Measurements from ENCODE around the gene PTPRM.
A peak's percentile ranks its signal among the peaks of the same experiment; 100 is the strongest.

The PTPRM gene

GRCh38 chr18:7817575-7818230 is 250.6 kb downstream of the PTPRM start:
- DNase-seq = no peak

DNA sequence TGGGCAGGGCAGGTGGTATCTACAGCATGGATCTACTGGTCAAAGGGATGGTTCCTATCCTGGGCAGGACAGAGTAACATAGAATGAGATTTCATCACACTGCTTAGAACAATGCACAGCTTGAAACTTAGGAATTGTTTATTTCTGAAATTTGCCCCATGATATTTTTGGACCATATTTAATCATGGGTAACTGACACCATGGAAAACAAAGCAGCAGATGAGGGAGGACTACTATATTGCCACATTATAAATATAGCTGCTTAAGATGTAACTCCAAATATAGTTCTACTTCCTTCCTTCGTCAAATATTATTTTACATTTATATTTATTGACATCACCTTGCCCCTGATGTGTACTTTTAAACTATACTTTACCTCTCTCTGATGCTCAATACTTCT is 254.7 kb downstream of the PTPRM start:
- no peak for DNase-seq

- DNase-seq = no peak
Measured at GRCh38 chr18:7822435-7823331, 255.6 kb downstream of the PTPRM start.

DNA sequence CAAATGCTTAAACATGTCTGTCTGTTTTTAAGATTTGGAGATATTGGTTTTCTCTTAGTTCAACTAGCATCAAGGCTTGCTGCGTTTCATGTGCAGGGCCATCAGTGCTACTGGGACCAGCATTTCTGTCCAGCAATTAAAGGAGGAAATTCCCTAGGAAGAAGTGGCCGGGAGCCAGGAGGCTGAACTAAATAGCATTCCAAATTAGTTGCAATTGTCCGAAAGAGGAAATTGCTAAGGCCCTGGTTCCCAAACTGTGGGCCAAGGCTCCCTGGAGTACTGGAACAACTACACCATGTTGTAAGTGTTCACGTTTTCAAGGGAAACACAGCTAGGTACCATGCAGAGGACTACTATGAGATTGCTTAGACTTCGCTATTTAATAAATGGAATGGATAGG is 257.9 kb downstream of the PTPRM start:
- no peak for DNase-seq

- peak; percentile 22 for DNase-seq
Measured at GRCh38 chr18:7830468-7830867, 263.4 kb downstream of the PTPRM start.

DNA sequence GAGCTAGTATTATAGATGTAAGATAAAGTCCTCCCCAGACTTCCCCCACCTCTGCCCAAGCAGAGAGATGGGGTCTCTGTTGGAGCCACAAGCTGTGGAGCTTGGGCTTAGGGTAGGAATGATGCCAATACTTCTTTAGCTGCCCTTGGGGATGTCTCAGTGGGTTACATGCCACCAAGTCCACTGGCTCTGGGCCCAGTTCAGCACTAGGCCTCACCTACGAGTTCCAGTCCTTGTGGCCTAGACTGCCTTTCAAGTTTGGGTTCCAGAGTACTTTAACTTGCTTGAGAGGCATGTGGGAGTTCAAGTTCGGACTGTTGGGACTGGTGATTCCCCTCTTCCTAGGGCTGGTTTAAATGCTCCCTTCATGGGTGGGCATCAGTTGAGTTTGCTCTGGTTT is 272.4 kb downstream of the PTPRM start:
- no peak for DNase-seq

GRCh38 chr18:7840411-7840810 is 273.3 kb downstream of the PTPRM start:
- no peak for DNase-seq

GRCh38 chr18:7844017-7844416 is 276.9 kb downstream of the PTPRM start:
- DNase-seq = no peak

- no peak for DNase-seq
Measured at GRCh38 chr18:7844418-7844817, 277.3 kb downstream of the PTPRM start.

DNA sequence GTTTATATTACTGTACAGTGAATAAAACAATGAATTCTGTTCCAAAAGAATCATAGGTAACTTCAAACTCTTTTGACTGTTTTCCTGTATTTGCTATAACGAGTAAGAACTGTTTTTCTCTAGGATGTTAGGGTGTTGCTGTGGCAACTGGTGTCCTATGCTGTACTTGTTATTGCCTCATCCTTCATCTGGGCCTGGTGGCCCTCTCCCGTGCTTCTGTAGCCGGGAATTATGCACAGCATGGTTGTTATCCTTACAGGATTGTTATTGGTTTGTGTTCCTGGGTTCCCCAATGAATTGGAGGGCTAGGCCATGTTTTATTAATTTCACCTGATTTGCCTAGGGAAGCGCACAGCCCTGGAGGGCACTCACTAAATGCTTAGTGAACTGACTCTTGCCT is 279.2 kb downstream of the PTPRM start:
- DNase-seq = no peak

- no peak for DNase-seq
Measured at GRCh38 chr18:7847357-7848053, 280.4 kb downstream of the PTPRM start.

- DNase-seq = no peak
Measured at GRCh38 chr18:7848054-7848412, 280.9 kb downstream of the PTPRM start.

- DNase-seq = no peak
Measured at GRCh38 chr18:7850446-7850845, 283.3 kb downstream of the PTPRM start.

GRCh38 chr18:7855028-7855427 is 287.9 kb downstream of the PTPRM start:
- DNase-seq = no peak

DNA sequence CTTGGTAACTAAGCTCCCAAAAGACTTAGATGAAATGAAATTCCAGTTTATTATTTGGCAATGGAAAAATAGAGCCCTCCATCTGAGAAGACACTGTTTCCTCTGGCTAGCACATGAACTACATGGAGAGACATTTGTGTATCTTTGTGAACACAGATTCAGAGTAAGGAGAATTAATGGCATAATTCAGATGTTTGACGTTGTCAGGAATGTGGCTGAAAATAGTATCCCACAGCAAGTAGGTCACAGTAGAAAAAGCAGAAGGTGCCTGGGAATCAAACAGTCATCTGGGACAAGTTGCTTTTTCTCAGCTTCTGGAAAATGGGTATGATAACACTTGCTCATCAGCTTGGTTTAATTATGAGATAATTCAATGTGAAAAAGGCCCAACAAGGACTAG is 288.6 kb downstream of the PTPRM start:
- DNase-seq = no peak

- no peak for DNase-seq
Measured at GRCh38 chr18:7856116-7856515, 289.0 kb downstream of the PTPRM start.

GRCh38 chr18:7856733-7857132 is 289.6 kb downstream of the PTPRM start:
- DNase-seq = no peak

DNA sequence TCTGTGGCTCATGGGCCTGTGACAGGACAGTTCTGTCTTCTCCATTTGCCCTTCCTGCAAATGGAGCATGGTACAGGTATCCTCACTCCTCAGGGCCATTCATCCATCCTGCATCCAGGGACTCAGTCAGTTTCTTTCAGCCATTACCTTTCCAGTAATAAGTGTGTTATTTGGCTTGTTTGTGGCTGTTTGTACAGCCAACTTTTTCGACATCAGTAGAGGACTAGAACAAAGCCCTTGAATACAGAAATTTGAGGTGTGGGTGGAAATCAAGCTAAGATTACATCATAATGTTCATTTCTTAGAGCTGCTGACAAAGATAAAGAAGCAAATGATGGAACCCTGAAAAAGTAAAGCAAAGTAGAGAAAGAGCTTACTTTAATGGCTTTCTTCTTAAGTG is 290.4 kb downstream of the PTPRM start:
- no peak for DNase-seq

DNA sequence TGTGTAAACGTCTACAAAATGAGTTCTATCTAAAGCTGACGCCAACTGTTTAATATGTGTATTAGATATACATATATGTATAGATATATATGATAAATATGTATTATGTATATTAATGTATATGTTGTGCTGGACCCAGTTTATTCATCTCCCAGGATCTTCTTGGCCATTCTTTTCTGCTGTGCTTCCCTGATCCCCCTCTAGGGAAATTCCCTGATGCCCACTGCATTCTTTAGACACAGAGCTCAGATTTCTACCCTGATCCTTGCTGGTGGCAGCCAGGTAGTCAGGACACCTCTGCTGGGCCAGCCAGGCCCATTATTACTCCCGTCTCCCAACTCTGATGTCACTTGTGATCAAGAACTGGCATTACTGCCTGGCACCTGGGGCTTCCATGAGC is 292.0 kb downstream of the PTPRM start:
- no peak for DNase-seq

GRCh38 chr18:7870266-7870665 is 303.1 kb downstream of the PTPRM start:
- no peak for DNase-seq

- DNase-seq = no peak
Measured at GRCh38 chr18:7870855-7871254, 303.7 kb downstream of the PTPRM start.

DNA sequence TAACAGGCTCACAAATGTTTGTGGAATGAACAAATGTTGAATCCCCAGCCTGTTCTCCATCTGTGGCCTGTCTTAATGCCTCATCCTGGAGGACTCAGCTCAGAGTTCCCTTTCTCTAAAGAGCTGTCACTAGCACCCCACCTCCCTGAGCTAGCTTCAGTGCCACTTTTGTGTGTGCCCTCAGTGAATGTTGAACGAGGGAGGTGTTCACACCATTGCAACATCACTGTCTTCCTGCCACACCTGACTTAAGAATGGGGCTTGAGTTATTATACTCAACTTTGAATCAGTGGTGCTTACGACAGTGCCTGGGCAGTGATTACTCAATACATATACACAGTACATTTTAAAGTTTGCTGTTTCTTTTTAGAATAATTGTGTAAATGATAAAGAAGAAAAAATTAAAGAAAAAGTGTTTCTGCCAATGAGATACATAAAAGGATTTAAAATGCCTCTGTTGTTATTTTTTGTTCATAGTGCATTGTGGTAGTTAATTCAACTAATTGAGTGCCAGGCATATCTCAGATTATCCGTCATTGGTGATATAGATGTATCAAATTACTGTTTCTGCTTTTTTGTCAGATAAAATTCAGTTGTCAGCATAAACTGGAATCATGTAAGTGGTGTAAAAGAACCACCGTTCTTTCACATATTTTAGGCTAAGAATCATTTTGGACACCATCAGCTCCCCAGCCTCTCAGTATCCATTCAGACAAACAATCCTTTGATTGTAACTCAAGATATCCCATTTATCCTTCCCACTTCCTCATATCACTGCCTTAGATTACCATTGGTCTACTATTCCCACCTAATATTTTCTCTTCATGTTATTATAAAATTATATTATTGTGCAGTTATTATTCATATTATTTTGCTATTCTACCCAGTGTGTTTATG is 304.7 kb downstream of the PTPRM start:
- no peak for DNase-seq

DNA sequence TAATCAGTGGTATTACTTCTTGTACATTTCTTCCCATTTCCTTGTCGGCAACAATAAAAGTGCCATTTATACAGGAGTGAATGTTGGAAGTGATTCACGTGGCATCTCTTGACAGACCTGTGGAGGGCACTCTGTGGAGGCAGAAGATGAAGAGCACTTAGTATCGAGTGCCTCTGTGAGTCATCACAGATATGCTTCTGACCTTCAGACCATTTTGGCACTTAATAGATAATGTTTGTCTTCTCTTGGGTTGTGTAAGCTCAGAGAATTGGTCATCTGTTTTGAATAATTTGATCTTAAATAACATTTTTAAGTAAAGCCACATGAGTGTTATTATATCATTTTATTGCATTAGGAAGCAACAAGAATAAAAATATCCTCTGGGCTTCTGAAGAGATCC is 305.5 kb downstream of the PTPRM start:
- peak; percentile 48 for DNase-seq

Data from DMS153 (cell line).